NT2/D1 (cell line): Measurements from ENCODE around the gene RNF130.
"Not testable (repeated sequence)": the region's sequence is repeated elsewhere in the genome, so short reads cannot be mapped to it uniquely, and the experiment has no call there.

Source experiments
- SUZ12 ChIP-seq: IDR thresholded peaks from 2 replicates; pipeline ENCODE4 v1.6.1; 2011; ENCODE audit not compliant: insufficient read length, insufficient read depth; ENCODE audit errors: extremely low read depth
- YY1 ChIP-seq: IDR thresholded peaks from 2 replicates; pipeline ENCODE4 v1.6.1; 2011; ENCODE audit not compliant: insufficient read length, insufficient read depth
- ZNF274 ChIP-seq: IDR thresholded peaks from 2 replicates; pipeline ENCODE4 v1.6.1; 2011; ENCODE audit warnings: mild to moderate bottlenecking, low read depth, low read length

DNA sequence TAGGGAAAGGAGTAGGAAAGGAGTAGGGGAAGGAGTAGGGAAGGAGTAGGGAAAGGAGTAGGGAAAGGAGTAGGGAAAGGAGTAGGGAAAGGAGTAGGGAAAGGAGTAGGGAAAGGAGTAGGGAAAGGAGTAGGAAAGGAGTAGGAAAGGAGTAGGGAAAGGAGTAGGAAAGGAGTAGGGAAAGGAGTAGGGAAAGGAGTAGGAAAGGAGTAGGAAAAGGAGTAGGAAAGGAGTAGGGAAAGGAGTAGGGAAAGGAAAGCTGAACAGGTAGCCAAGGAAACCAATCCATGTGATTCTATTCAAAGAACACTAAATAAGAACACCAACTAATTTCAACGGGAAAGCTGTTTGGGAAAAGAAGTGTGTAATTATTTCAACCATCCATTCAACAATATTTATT lies 56.0 kb downstream of the RNF130 start:
- not testable (repeated sequence) for TF ChIP-seq SUZ12, ZNF274, YY1
